IMR-90 (cell line): ENCODE results near the gene IBA57. TPM values are rescaled to one million over a fixed set of nuclear protein-coding genes. Genes with fewer than 3 reads are reported as not detected.

ENCODE experiments used
- ATAC-seq: fragments of 200-7000 bp; cut with Tn5 transposase; 2 replicates; pipeline ENCODE4 v1.9.1; 2020; ENCODE audit warnings: low read depth, mild to moderate bottlenecking, moderate library complexity
- BruUV-seq: library from RNA; stranded (reverse); fragments of 400-500 nt; replicated peaks from 2 replicates; lab custom pipeline; 2021; lab: Mats Ljungman, UMichigan
- CTCF ChIA-PET: fragments of 300-600 bp; formaldehyde crosslinking; extraction: SDS; loops from one replicate; lab custom pipeline; 2021; ENCODE audit warnings: antibody characterized with exemption; lab: Yijun Ruan, JAX
- POLR2A ChIA-PET: fragments of 300-600 bp; sonication (Branson Sonifier 250); formaldehyde crosslinking; loops from one replicate; lab custom pipeline; 2022; ENCODE audit warnings: antibody characterized with exemption; ENCODE audit not compliant: unreplicated experiment; lab: Charles Lee
- DNase-seq: peaks from one replicate; pipeline ENCODE4 v3.0.0; 2013
- H2AFZ ChIP-seq: replicated peaks from 2 replicates; pipeline ENCODE3; 2013; ENCODE audit warnings: low read length, mild to moderate bottlenecking; ENCODE audit not compliant: poor library complexity
- H2AK5ac ChIP-seq: 2 replicates; pipeline ENCODE4 v1.6.1; 2013; ENCODE audit warnings: low read depth, low read length, inconsistent platforms
- H2AK9ac ChIP-seq: replicated peaks from 2 replicates; pipeline ENCODE3; 2013; ENCODE audit warnings: mild to moderate bottlenecking, low read depth, low read length, moderate library complexity; ENCODE audit not compliant: poor library complexity
- H2BK120ac ChIP-seq: 2 replicates; pipeline ENCODE4 v1.6.1; 2013; ENCODE audit warnings: low read depth, low read length, inconsistent platforms
- H2BK15ac ChIP-seq: 3 replicates; pipeline ENCODE4 v1.6.1; 2013; ENCODE audit warnings: low read depth, low read length, inconsistent platforms
- H2BK20ac ChIP-seq: 2 replicates; pipeline ENCODE4 v1.6.1; 2013; ENCODE audit warnings: low read depth, mild to moderate bottlenecking, inconsistent platforms, low read length, moderate library complexity
- H2BK5ac ChIP-seq: 2 replicates; pipeline ENCODE4 v1.6.1; 2013; ENCODE audit warnings: mild to moderate bottlenecking, low read depth, low read length, inconsistent platforms; ENCODE audit not compliant: poor library complexity, severe bottlenecking
- H3K14ac ChIP-seq: replicated peaks from 2 replicates; pipeline ENCODE4 v1.6.1; 2013; ENCODE audit warnings: low read depth, low read length, inconsistent platforms
- H3K18ac ChIP-seq: 2 replicates; pipeline ENCODE4 v1.6.1; 2013; ENCODE audit warnings: low read depth, low read length, control low read depth
- H3K23ac ChIP-seq: 2 replicates; pipeline ENCODE4 v1.6.1; 2013; ENCODE audit warnings: low read depth, low read length, inconsistent platforms
- H3K27ac ChIP-seq: 2 replicates; pipeline ENCODE4 v1.5.1; 2013; ENCODE audit warnings: mild to moderate bottlenecking, control low read depth, low read length; ENCODE audit not compliant: insufficient read depth
- H3K27me3 ChIP-seq: 2 replicates; pipeline ENCODE4 v1.6.1; 2013; ENCODE audit warnings: low read length; ENCODE audit not compliant: control insufficient read depth, insufficient read depth
- H3K36me3 ChIP-seq: 2 replicates; pipeline ENCODE4 v1.6.1; 2013; ENCODE audit warnings: low read length, mixed read lengths; ENCODE audit not compliant: control insufficient read depth, insufficient read depth
- H3K4ac ChIP-seq: 2 replicates; pipeline ENCODE4 v1.6.1; 2013; ENCODE audit warnings: low read depth, low read length, inconsistent platforms
- H3K4me1 ChIP-seq: 2 replicates; pipeline ENCODE4 v1.6.1; 2013; ENCODE audit warnings: low read length, mixed read lengths; ENCODE audit not compliant: control insufficient read depth, insufficient read depth
- H3K4me2 ChIP-seq: 2 replicates; pipeline ENCODE4 v1.6.1; 2013; ENCODE audit warnings: low read depth, mild to moderate bottlenecking, control low read depth, low read length, moderate library complexity
- H3K4me3 ChIP-seq: 2 replicates; pipeline ENCODE4 v1.5.1; 2013; ENCODE audit warnings: low read depth, mild to moderate bottlenecking, control low read depth, low read length, moderate library complexity; ENCODE audit not compliant: insufficient read depth
- H3K56ac ChIP-seq: 2 replicates; pipeline ENCODE4 v1.6.1; 2013; ENCODE audit warnings: low read length, inconsistent platforms; ENCODE audit not compliant: insufficient read depth; ENCODE audit errors: extremely low read depth
- H3K79me1 ChIP-seq, 2 experiments: 2 replicates each; pipeline ENCODE4 v1.6.1; 2013; ENCODE audit warnings: low read length in 2 of 2, inconsistent platforms in 1 of 2, low read depth in 1 of 2
- H3K9ac ChIP-seq: 2 replicates; pipeline ENCODE4 v1.6.1; 2013; ENCODE audit warnings: low read depth, low read length, control low read depth
- H3K9me1 ChIP-seq: 2 replicates; pipeline ENCODE4 v1.6.1; 2013; ENCODE audit warnings: low read length, inconsistent platforms; ENCODE audit not compliant: insufficient read depth
- H3K9me3 ChIP-seq: 2 replicates; pipeline ENCODE4 v1.6.1; 2013; ENCODE audit warnings: low read length; ENCODE audit not compliant: control insufficient read depth, insufficient read depth
- H4K20me1 ChIP-seq: 2 replicates; pipeline ENCODE4 v1.6.1; 2013; ENCODE audit warnings: low read length, inconsistent platforms; ENCODE audit not compliant: insufficient read depth
- H4K5ac ChIP-seq: 2 replicates; pipeline ENCODE4 v1.6.1; 2013; ENCODE audit warnings: mild to moderate bottlenecking, low read depth, low read length, control low read depth
- H4K8ac ChIP-seq, 2 experiments: 2 replicates each; pipeline ENCODE4 v1.6.1; 2013; ENCODE audit warnings: low read depth in 2 of 2, low read length in 2 of 2, control low read depth in 1 of 2, inconsistent platforms in 1 of 2
- H4K91ac ChIP-seq: 2 replicates; pipeline ENCODE4 v1.6.1; 2013; ENCODE audit warnings: low read depth, low read length, inconsistent platforms; ENCODE audit not compliant: insufficient read depth
- BHLHE40 ChIP-seq: fragments of 150-350 bp; IDR thresholded peaks from 2 replicates; pipeline ENCODE4 v1.6.1; 2016; ENCODE audit warnings: mild to moderate bottlenecking, low read depth, low read length
- CEBPB ChIP-seq: IDR thresholded peaks from 2 replicates; pipeline ENCODE4 v1.6.1; 2012; ENCODE audit warnings: low read depth, low read length, improper control_type of control experiment
- CHD1 ChIP-seq: IDR thresholded peaks from 2 replicates; pipeline ENCODE4 v1.6.1; 2012; ENCODE audit warnings: low read depth, low read length, improper control_type of control experiment
- FOS ChIP-seq: fragments of 150-350 bp; IDR thresholded peaks from 2 replicates; pipeline ENCODE4 v1.6.1; 2016; ENCODE audit warnings: low read depth, low read length
- MAFK ChIP-seq: IDR thresholded peaks from 2 replicates; pipeline ENCODE4 v1.6.1; 2012; ENCODE audit warnings: low read depth, low read length, improper control_type of control experiment
- MAZ ChIP-seq: IDR thresholded peaks from 2 replicates; pipeline ENCODE4 v1.6.1; 2012; ENCODE audit warnings: low read depth, mild to moderate bottlenecking, low read length, improper control_type of control experiment, moderate library complexity, borderline replicate concordance
- MXI1 ChIP-seq: IDR thresholded peaks from 2 replicates; pipeline ENCODE4 v1.6.1; 2012; ENCODE audit warnings: low read depth, mild to moderate bottlenecking, low read length, moderate library complexity, borderline replicate concordance
- NFE2L2 ChIP-seq: fragments of 150-350 bp; IDR thresholded peaks from 2 replicates; pipeline ENCODE4 v1.6.1; 2016; ENCODE audit warnings: low read depth, mild to moderate bottlenecking, low read length
- POLR2A ChIP-seq: IDR thresholded peaks from 2 replicates; pipeline ENCODE4 v1.6.1; 2012; ENCODE audit warnings: mild to moderate bottlenecking, low read depth, low read length
- RAD21 ChIP-seq: IDR thresholded peaks from 2 replicates; pipeline ENCODE4 v1.6.1; 2012; ENCODE audit warnings: low read length, improper control_type of control experiment
- RCOR1 ChIP-seq: IDR thresholded peaks from 2 replicates; pipeline ENCODE4 v1.6.1; 2012; ENCODE audit warnings: mild to moderate bottlenecking, low read length, improper control_type of control experiment; ENCODE audit not compliant: insufficient replicate concordance
- RFX5 ChIP-seq: IDR thresholded peaks from 2 replicates; pipeline ENCODE4 v1.8.0; 2012; ENCODE audit warnings: low read depth, mild to moderate bottlenecking, low read length, moderate library complexity
- SMC3 ChIP-seq: fragments of 150-350 bp; IDR thresholded peaks from 2 replicates; pipeline ENCODE4 v1.6.1; 2016; ENCODE audit warnings: low read depth, mild to moderate bottlenecking, antibody characterized with exemption, low read length, moderate library complexity
- WGBS, 2 experiments: methylation state at CpG; one replicate each; pipeline versions ENCODE4 v1.1.5 to v1.1.7; 2013; ENCODE audit warnings: missing lambda C conversion rate in 2 of 2; ENCODE audit not compliant: insufficient read length in 1 of 2; ENCODE audit errors: extremely low coverage in 2 of 2; 5-methylcytosine and 5-hydroxymethylcytosine counted together
- dilution Hi-C: fragments of 300-500 bp; cut with HindIII; formaldehyde crosslinking; loops from one replicate; pipeline ENCODE4 v1.14.3; 2018; ENCODE audit warnings: low sequenced_read_pairs; ENCODE audit not compliant: unreplicated experiment
- in situ Hi-C: fragments of 300-500 bp; cut with MboI; formaldehyde crosslinking; loops from 3 replicates; pipeline ENCODE4 v1.14.3; 2019; ENCODE audit warnings: low sequenced_read_pairs, inconsistent platforms, mixed read lengths
- intact Hi-C: fragments of 100-400 bp; cut with micrococcal nuclease; formaldehyde crosslinking; loops from 2 replicates; pipeline ENCODE4 v1.10.0; 2022
- polyA plus RNA-seq, 3 experiments: library from polyadenylated mRNA; depleted of rRNA; stranded (reverse); fragments of >200 nt; gene quantifications; 2 replicates each; pipeline ENCODE4 v1.2.3, GENCODE V29; 2012; ENCODE audit warnings: low replicate concordance in 1 of 3
- total RNA-seq: library from RNA; depleted of rRNA; stranded (reverse); fragments of >200 nt; gene quantifications from 2 replicates; pipeline ENCODE4 v1.2.3, GENCODE V29; 2012
- TF ChIP-seq, protein P1 (sequence below): fragments of 150-350 bp; IDR thresholded peaks from 2 replicates; pipeline ENCODE4 v1.6.1; 2017; ENCODE audit warnings: mild to moderate bottlenecking, antibody characterized with exemption, low read length, low read depth
- TF ChIP-seq, protein P2 (sequence below): fragments of 150-350 bp; IDR thresholded peaks from 2 replicates; pipeline ENCODE4 v1.6.1; 2016; ENCODE audit warnings: low read depth, mild to moderate bottlenecking, low read length, moderate library complexity, borderline replicate concordance
- TF ChIP-seq, protein P3 (sequence below): conservative IDR thresholded peaks from 2 replicates; pipeline ENCODE4 v1.5.1; 2012; ENCODE audit warnings: mild to moderate bottlenecking, low read depth, low read length, improper control_type of control experiment

The IBA57 gene
- total and polyA plus RNA-seq, 2 of the 4 experiments (the other 2 are of a cell fraction) = 2.0 to 2.6 TPM

DNA sequence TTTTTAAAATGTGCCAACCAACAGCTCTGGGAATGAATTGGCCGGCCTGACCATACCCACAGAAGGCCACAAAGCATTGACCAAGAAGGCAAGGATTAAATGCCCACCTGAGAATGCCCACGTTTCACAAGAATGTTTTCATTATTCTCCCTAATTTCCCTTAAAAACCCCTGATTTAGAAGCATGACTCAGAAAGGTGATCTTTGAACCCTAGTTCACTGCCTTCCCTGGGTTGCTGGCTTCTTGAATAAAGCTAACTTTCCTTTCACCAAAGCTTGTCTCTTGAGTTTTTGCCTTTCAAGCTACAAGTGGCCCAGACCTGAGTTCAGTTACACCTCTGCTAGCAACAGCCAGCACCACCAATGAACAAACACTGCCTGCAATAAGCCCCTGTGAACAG lies 42.1 kb upstream of the IBA57 start:
- intact Hi-C loops = no loop called here
- Histone ChIP-seq H3K27me3 (peaks cover 20% of the 10 kb centered on the region), H3K27ac (no peak overlapping the region), H4K8ac (no peak overlapping the region), H3K4me1 (peaks cover 2% of the 10 kb centered on the region; the same call in 1 of the 2 replicates), H3K14ac (no peak overlapping the region), H2BK5ac (no peak overlapping the region), H2AK5ac (no peak overlapping the region), H3K79me1 (no peaks in the 10 kb centered on the region), H4K20me1 (no peaks in the 10 kb centered on the region), H3K9me1 (no peaks in the 10 kb centered on the region), H3K18ac (no peak overlapping the region), H3K9me3 (no peaks in the 10 kb centered on the region), H3K9ac (no peak overlapping the region), H2BK20ac (no peak overlapping the region), H3K4me3 (no peak overlapping the region), H3K4ac (no peak overlapping the region), H3K36me3 (no peaks in the 10 kb centered on the region), H2AFZ (no peak overlapping the region), H3K4me2 (no peak overlapping the region), H3K23ac (no peak overlapping the region), H4K5ac (no peak overlapping the region), H2AK9ac (no peak overlapping the region), H2BK15ac (no peak overlapping the region), H2BK120ac (no peak overlapping the region), H4K91ac (no peak overlapping the region), H3K56ac (no peak overlapping the region)
- no peak for DNase-seq
- ChIA-PET POLR2A (interaction anchor here (0.6 kb wide), 1 partner anchor 332 kb away, joined by 3 read pairs; no protein-coding TSS in a partner anchor), CTCF (no interaction called here)
- BruUV-seq = no TSS peak
- ATAC-seq = no peak
- dilution Hi-C loops = no loop called here
- in situ Hi-C loops = no loop called here
- 33% methylated on average over 1 of the region's 2 CpGs; no CpG with 5 or more reads in 1 of the 2 experiments for WGBS, 2 experiments
- TF ChIP-seq MXI1 (no peak), FOS (no peak), POLR2A (no peak), RFX5 (no peak), MAFK (no peak), RAD21 (no peak), BHLHE40 (no peak), CEBPB (no peak), SMC3 (no peak), CHD1 (no peak), NFE2L2 (no peak), MAZ (no peak), RCOR1 (no peak)
- TF ChIP-seq, protein P1, sequence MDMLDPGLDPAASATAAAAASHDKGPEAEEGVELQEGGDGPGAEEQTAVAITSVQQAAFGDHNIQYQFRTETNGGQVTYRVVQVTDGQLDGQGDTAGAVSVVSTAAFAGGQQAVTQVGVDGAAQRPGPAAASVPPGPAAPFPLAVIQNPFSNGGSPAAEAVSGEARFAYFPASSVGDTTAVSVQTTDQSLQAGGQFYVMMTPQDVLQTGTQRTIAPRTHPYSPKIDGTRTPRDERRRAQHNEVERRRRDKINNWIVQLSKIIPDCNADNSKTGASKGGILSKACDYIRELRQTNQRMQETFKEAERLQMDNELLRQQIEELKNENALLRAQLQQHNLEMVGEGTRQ = no peak
- TF ChIP-seq, protein P2, sequence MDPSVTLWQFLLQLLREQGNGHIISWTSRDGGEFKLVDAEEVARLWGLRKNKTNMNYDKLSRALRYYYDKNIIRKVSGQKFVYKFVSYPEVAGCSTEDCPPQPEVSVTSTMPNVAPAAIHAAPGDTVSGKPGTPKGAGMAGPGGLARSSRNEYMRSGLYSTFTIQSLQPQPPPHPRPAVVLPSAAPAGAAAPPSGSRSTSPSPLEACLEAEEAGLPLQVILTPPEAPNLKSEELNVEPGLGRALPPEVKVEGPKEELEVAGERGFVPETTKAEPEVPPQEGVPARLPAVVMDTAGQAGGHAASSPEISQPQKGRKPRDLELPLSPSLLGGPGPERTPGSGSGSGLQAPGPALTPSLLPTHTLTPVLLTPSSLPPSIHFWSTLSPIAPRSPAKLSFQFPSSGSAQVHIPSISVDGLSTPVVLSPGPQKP = no peak
- TF ChIP-seq, protein P3, sequence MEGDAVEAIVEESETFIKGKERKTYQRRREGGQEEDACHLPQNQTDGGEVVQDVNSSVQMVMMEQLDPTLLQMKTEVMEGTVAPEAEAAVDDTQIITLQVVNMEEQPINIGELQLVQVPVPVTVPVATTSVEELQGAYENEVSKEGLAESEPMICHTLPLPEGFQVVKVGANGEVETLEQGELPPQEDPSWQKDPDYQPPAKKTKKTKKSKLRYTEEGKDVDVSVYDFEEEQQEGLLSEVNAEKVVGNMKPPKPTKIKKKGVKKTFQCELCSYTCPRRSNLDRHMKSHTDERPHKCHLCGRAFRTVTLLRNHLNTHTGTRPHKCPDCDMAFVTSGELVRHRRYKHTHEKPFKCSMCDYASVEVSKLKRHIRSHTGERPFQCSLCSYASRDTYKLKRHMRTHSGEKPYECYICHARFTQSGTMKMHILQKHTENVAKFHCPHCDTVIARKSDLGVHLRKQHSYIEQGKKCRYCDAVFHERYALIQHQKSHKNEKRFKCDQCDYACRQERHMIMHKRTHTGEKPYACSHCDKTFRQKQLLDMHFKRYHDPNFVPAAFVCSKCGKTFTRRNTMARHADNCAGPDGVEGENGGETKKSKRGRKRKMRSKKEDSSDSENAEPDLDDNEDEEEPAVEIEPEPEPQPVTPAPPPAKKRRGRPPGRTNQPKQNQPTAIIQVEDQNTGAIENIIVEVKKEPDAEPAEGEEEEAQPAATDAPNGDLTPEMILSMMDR = no peak
